H4 (cell line): ENCODE data around the gene GFRA4. TPM values are rescaled to one million over a fixed set of nuclear protein-coding genes. Genes with fewer than 3 reads are reported as not detected.
"Not testable (repeated sequence)": the region's sequence is repeated elsewhere in the genome, so short reads cannot be mapped to it uniquely, and the experiment has no call there.

ENCODE experiments used
- DNase-seq: peaks from one replicate; pipeline ENCODE4 v3.0.0-alpha.2; 2015; ENCODE audit warnings: low spot score
- total RNA-seq: library from RNA; depleted of rRNA; stranded (reverse); fragments of >200 nt; shearing (Covaris generic); gene quantifications from 2 replicates; pipeline ENCODE4 v1.2.3, GENCODE V29; 2014; rRNA removed

The GFRA4 gene
- total RNA-seq, 1 experiment from 2014 or later: not detected

DNA sequence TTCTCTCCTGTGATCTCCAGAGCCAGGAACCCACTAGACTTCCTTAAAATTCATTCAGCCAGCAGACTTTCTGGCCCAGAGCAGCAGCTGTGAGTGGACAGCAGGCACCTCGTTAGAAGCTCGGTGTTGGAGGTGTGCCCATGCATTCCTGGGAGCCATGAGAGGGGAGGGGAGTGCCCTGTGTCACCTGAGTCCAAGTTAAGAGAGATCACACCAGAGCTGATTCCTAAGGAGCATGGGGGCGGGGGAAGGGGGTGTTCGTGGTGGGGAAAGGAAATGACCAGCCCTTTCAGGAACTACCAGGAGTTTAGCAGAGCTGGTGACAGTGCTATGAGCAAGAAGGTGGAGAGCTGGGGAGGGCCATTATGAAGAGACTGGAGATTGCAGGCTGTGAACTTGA, 46.9 kb downstream of the GFRA4 start:
- DNase-seq: peak; percentile 11

- DNase-seq: not testable (repeated sequence)
Measured at GRCh38 chr20:3615171-3615840, 47.9 kb downstream of the GFRA4 start.

- DNase-seq: no peak
Measured at GRCh38 chr20:3614466-3614865, 48.7 kb downstream of the GFRA4 start.

GRCh38 chr20:3613821-3614440, 49.3 kb downstream of the GFRA4 start:
- DNase-seq: no peak

DNA sequence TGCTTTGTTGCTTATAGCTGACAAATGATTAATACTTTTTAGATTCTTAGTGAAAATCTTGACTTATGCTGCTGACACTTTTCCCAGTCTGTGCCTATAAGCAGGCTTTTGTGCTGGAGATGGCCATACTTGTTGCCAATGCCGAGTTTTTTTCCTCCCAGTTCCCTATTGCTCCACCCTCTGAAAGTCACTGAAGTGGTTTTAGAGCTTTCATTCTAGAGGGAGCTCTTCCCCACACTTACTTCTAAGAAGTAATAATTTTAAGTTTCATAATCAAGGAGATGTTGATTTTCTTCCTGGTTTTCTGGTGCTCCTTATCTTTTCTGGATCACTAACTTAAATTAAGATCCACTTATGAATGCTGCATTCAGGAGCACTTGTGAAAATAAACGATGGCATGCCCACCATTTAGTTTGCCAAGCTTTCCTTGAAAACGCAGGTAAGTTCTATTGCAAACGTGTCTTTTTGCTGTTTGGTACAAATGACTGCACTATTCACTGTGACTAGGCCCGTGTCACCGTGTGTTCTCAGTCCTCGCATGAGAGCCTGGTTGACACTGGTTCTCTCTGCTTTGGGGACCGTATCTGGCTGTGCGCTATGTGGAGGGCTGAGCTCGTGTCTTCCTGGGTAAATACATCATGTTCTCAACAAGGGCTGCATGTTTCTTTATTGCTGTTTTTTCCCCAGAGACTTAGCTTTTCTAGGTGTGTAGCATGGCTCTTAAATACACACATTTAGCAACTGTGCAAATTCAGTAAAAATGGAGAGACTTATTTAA, 50.2 kb downstream of the GFRA4 start:
- DNase-seq: no peak

GRCh38 chr20:3611901-3612300, 51.3 kb downstream of the GFRA4 start:
- no peak for DNase-seq

Other genes with a start within 250 kb of the GFRA4 start
- 14.8 and 18.4 TPM in 2 replicates for gene ATRN, start 192.4 kb downstream of the GFRA4 start, total RNA-seq
- gene ADAM33, start 18.6 kb upstream of the GFRA4 start, total RNA-seq: not detected in 2 replicates
- gene SIGLEC1, start 49.2 kb upstream of the GFRA4 start, total RNA-seq: 0.02 TPM in 1 of 2 replicates, not detected in the other
- gene HSPA12B, start 69.3 kb upstream of the GFRA4 start, total RNA-seq: 0.12 TPM in 1 of 2 replicates, not detected in the other
- gene ADISSP, start 104.4 kb upstream of the GFRA4 start, total RNA-seq: 38.3 and 38.9 TPM in 2 replicates
- 0.21 TPM in 1 of 2 replicates, not detected in the other for gene SPEF1, start 118.0 kb upstream of the GFRA4 start, total RNA-seq
- gene CENPB, start 123.3 kb upstream of the GFRA4 start, total RNA-seq: 24.3 and 45.5 TPM in 2 replicates
- 35.7 and 39.6 TPM in 2 replicates for gene CDC25B, start 132.9 kb upstream of the GFRA4 start, total RNA-seq
- 16.7 and 16.9 TPM in 2 replicates for gene AP5S1, start 157.1 kb upstream of the GFRA4 start, total RNA-seq
- 9.6 and 10.0 TPM in 2 replicates for gene MAVS, start 183.4 kb upstream of the GFRA4 start, total RNA-seq
- 37.4 and 40.8 TPM in 2 replicates for gene PANK2, start 226.0 kb upstream of the GFRA4 start, total RNA-seq